HL-60/S4 treated with retinoic acid at 250 ng/mL for 4 days and 3 days (cell line): Measurements from ENCODE around the gene DTL.
"Not testable (repeated sequence)": the region's sequence is repeated elsewhere in the genome, so short reads cannot be mapped to it uniquely, and the experiment has no call there.

Experiments used
- in situ Hi-C: fragments of 300-500 bp; cut with MboI; formaldehyde crosslinking; loops from 2 replicates; pipeline ENCODE4 v1.7.0; 2022; ENCODE audit warnings: low sequenced_read_pairs

DTL gene, protein sequence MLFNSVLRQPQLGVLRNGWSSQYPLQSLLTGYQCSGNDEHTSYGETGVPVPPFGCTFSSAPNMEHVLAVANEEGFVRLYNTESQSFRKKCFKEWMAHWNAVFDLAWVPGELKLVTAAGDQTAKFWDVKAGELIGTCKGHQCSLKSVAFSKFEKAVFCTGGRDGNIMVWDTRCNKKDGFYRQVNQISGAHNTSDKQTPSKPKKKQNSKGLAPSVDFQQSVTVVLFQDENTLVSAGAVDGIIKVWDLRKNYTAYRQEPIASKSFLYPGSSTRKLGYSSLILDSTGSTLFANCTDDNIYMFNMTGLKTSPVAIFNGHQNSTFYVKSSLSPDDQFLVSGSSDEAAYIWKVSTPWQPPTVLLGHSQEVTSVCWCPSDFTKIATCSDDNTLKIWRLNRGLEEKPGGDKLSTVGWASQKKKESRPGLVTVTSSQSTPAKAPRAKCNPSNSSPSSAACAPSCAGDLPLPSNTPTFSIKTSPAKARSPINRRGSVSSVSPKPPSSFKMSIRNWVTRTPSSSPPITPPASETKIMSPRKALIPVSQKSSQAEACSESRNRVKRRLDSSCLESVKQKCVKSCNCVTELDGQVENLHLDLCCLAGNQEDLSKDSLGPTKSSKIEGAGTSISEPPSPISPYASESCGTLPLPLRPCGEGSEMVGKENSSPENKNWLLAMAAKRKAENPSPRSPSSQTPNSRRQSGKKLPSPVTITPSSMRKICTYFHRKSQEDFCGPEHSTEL

GRCh38 chr1:212035123-212035834 lies at the start of gene DTL, which contains the start of gene INTS7:
TSS of gene DTL (plus strand) at chr1:212035748. CDS start at chr1:212035891, 143 bp downstream.
TSS of gene INTS7 (minus strand) at chr1:212035557. CDS start at chr1:212035437, 120 bp downstream.
- in situ Hi-C loops: no loop called here

- in situ Hi-C loops: no loop called here
These were observed 48.8 kb upstream of the DTL start for GRCh38 chr1:211986628-211987254.

DNA sequence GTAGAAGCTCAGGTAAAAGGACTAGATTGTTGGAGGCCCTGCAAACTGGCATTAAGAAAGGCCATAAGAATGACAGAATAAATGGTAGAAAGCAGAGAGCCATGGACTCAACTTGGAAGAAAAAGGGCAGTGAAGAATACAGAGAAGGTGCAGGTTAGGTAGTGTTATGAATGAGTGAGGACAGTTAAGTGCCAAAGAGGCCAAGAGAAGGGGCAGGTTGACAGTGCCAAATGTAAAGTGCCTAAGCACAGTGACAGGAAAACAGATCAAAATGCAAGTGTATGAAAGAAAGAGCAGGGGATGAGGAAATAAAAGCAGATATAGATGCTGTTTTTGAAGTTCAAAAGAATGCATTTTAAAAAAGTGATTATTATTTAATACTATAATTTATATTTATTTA lies 43.9 kb upstream of the DTL start:
- in situ Hi-C loops: no loop called here

DNA sequence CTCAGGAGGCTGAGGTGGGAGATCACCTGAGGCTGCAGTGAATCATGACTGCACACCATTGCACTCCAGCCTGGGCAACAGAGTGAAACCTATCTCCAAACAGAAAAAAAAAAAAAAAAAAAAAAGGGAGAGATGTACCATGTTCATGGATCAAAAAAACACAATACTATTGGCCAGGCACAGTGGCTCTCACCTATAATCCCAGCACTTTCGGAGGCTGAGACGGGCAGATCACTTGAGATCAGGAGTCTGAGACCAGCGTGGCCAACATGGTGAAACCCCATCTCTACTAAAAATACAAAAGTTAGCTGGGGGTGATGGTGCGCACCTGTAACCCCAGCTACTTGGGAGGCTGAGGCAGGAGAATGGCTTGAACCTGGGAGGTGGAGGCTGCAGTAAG lies 38.1 kb upstream of the DTL start:
- in situ Hi-C loops: not testable (repeated sequence)

DNA sequence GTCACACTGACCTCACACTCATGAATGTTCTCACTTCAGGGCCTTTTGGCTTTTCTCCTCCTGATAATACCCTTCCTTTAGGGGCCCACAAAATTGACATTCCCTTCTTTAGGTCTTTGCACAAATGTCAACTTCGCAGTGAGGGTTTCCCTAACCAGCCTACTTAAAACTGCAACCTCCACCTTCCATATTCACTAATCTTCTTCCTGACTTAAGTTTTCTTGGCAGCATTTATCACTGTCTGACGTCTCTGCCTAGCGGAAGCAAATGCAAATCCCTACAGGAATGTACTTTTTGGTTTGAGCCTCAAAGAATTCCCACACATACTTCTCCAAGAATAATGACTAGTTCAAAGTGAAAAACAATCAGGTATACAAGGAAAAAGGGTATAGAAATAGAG lies 33.0 kb upstream of the DTL start:
- in situ Hi-C loops: no loop called here

DNA sequence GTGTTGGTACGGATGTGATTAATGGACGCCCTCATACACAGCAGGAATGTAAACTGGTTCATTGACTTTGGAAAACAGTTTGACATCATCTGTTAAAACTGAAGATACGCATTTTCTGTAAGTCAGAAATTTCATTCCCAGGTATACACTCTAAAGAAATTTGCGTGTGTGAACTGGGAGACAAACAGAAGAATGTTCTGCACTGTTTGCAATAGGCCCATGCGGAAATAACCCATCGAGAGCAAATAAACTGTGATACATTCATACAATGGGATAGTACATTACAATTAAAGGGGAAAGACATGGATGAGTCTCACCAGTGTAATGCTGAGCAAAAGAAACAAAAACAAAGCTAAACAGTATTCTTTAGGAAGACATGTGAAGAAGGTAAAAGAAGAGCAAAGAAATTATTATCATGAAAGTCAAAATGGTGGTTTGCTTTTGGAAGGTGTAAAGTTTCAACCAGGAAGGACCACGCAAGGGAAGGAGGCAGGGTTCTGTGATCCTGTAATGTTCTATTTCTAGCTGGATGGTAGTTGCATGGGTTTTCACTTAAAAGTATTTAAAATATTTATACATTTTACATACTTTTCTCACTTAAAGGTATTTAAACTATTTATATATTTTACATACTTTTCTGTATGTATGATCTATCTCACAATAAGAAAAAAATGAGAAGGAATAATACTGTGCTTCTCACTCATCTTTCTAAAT lies 30.5 kb upstream of the DTL start:
- in situ Hi-C loops: no loop called here

DNA sequence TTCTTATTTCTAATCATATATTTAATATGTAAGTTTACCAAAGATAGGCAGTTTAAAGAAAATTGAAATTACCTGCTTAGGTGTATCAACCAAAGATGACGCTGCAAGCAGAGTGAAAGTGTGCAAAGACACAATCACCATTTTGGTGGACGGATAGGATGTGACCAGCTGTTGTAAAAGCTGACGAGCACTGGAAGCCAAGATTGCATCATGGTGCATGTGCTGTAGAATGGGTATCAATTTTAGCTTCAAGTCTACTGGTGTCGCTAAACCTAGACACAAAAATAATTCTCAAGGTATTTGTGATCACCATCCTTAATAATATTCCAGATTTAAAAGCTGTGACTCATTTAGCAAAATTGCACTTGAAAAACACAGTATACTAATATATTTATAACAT lies 28.4 kb upstream of the DTL start:
- in situ Hi-C loops: no loop called here

DNA sequence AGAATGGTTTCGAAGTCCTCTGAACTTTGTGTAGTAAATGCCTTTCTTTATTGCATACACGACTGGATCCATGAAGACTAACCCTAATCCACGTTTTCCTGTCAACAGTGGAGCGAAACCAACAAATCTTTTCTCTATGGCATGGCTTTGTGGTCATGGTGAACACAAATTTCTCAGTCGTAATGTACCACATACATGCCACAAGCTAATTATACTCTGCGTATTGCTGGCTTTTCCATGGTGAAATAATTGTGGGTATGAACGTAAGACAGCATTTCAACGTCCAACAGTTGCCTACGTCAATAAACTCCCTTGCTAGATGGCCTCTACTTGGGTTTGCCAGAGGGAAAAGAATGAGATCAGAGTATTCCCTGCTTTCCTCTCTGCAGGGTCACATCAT lies 27.7 kb upstream of the DTL start:
- in situ Hi-C loops: no loop called here

- in situ Hi-C loops: no loop called here
These were observed 26.0 kb upstream of the DTL start for GRCh38 chr1:212009561-212009960.

GRCh38 chr1:212010004-212010403 lies 25.5 kb upstream of the DTL start:
- in situ Hi-C loops: no loop called here

DNA sequence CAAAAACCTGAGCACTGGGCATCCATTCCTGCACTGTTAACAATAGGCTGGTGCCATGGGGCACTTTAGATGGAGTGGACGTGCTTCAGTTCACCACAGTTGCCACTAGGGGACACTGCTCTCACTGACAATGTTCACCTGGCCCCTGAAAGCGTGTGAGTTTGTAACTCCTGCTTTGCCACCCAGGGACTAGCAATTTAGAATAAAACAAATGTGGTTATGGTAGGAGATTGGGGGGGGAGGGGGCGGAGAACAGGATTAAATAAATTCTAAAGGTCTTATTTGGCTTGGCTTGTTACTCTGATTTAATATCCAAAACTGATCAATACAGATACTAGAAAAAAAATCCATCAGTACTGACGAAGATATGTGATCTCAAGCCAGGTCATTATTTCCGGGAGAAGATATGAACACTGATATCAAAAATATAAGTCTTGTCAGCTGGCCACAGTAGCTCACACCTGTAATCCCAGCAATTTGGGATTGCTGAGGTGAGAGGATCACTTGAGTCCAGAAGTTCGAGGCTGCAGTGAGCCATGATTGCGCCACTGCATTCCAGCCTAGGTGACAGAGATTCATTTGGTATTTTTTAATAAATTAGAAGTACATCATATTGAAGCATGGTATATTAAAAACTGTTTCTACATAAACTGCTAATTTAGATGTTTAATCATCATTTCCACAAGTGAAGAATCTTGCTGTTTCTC lies 23.4 kb upstream of the DTL start:
- in situ Hi-C loops: no loop called here

DNA sequence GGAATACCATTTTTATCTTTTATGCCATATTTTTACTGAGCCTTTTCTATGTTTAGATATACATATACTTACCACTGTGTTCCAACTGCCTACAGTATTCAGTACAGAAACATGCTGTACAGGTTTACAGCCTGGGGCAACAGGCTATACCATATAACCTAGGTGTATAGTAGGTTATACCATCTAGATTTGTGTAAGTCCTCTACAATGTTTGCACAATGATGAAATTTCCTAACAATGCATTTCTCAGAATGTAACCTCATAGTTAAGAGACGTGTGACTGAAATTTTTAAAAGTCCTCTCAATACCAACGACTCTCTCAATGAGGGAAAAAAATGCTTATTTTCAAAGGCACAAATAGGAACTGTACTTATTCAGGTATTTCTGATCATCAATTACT lies 21.9 kb upstream of the DTL start:
- in situ Hi-C loops: no loop called here

DNA sequence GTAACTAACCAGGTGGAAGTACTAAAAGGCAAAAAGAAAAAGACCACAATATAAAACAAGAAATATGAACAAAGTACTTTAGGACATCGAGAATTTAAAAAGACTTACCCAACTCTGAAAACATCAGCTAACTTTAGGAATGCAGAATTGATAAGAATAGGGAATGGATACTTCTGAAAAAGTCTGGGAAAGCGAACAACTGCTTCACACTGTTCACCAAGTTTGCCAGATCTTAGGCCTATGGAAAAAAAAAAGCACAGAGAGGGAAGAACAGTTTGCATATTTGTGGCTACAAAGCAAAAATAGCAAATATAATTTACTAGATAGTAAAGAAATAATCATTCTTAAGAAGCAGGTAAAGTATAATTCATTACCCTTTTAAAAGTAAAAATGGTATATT lies 14.6 kb upstream of the DTL start:
- in situ Hi-C loops: no loop called here

- in situ Hi-C loops: no loop called here
These were observed 14.0 kb upstream of the DTL start for GRCh38 chr1:212021563-212021962.

- in situ Hi-C loops: not testable (repeated sequence)
These were observed 12.6 kb upstream of the DTL start for GRCh38 chr1:212022908-212023307.

GRCh38 chr1:212024469-212025149 lies 10.9 kb upstream of the DTL start:
- in situ Hi-C loops: no loop called here

- in situ Hi-C loops: not testable (repeated sequence)
These were observed 7.8 kb upstream of the DTL start for GRCh38 chr1:212027727-212028126.

DNA sequence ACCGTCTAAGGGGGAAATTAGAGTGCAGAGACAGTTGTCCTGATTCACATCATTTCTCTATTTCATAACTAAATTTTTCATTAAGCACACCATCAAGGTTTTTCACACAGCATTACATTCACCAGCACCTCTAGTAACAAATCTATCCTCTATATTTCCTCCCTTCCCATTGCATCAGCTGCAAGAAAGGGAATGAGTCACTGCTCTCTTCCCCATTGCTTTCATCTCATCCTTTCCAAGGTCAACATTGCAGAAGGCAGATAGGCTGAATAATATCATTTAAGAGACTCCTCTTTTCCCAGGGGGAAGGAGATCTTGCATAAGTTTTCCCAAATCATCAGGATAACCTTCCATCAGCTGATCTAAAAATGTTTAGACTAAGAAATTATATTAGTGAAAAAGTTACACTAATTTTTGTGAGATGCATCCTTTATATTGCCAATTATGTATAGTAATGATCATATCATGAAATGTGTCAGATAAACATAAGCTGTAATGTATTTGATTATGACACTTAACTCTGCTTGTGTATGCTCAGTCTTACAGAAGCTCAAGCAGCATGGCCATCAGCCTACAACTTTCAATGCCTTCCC lies 4.5 kb upstream of the DTL start:
- in situ Hi-C loops: no loop called here
